ENCODE measurements around the gene TBC1D2.

The TBC1D2 gene

DNA sequence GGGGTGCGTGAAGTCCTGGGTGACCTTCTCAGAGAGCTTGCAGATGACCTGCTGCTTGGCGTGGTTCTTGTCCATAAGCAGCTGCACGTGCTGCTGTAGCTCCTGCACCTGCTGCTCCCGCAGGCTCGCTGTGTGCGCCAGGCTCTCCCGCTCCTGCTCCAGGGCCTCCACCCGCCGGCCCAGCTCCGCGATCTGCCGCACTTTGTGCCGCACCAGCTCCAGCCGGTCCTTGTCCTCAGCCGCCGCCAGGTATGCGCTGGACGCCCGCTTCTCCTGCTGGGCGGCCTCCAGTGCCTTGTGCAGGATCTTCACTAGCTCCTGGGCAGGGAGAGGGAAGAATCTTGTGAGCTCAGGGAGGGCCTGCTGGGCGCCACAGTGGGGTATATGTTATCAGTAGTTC is 34.5 kb downstream of the TBC1D2 start:
- no peak overlapping the region for H3K27ac ChIP-seq (ENCODE audit: insufficient read depth, low read length, poor library complexity, severe bottlenecking)
- no peaks in the 10 kb centered on the region for H3K9me3 ChIP-seq (ENCODE audit: control insufficient read depth, low read length)
- DNase-seq: no peak
- H3K36me3 ChIP-seq (ENCODE audit: control insufficient read depth, insufficient read depth, low read length): peaks cover 24% of the 10 kb centered on the region
- H3K4me3 ChIP-seq (ENCODE audit: insufficient read depth, low read depth, low read length, poor library complexity, severe bottlenecking): no peak overlapping the region
- H3K27me3 ChIP-seq (replicated peaks; ENCODE audit: control insufficient read depth, insufficient read depth, low read length, poor library complexity, severe bottlenecking): no peaks in the 10 kb centered on the region
- no peaks in the 10 kb centered on the region for H3K4me1 ChIP-seq (ENCODE audit: control insufficient read depth, insufficient read depth, low read length, poor library complexity, severe bottlenecking)

DNA sequence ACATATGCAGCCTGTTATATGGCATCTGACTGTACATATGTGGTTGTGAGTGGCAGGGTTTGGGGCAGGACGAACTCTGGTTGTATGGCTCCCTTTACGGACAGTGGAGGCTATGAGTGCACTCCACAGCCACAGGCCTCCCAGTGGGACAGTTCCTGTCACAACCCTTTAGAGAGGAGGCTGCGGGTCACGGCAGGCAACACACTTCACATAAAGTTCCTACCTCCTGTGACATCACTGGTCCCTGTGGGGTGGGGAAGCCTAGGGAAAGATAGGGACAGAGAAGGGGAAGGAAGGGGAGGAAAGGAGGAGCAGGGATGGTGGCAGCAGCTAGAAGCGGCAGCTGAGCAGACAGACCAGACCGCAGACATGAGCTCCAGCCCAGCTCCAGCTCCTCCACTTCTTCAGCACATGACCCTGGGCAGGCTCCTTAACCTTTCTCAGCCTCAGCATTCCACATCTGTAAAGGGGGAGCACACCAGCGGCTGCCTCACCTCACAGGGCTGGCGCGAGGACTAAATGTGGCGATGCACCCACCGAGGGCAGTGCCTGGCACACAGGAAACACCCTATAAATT is 35.6 kb downstream of the TBC1D2 start:
- Histone ChIP-seq H3K4me1 (ENCODE audit: control insufficient read depth, insufficient read depth, low read length, poor library complexity, severe bottlenecking) (no peaks in the 10 kb centered on the region), H3K27me3 (replicated peaks; ENCODE audit: control insufficient read depth, insufficient read depth, low read length, poor library complexity, severe bottlenecking) (no peaks in the 10 kb centered on the region), H3K4me3 (ENCODE audit: insufficient read depth, low read depth, low read length, poor library complexity, severe bottlenecking) (no peak overlapping the region), H3K27ac (ENCODE audit: insufficient read depth, low read length, poor library complexity, severe bottlenecking) (no peak overlapping the region), H3K36me3 (ENCODE audit: control insufficient read depth, insufficient read depth, low read length) (peaks cover 24% of the 10 kb centered on the region), H3K9me3 (ENCODE audit: control insufficient read depth, low read length) (no peaks in the 10 kb centered on the region)
- DNase-seq: no peak

DNA sequence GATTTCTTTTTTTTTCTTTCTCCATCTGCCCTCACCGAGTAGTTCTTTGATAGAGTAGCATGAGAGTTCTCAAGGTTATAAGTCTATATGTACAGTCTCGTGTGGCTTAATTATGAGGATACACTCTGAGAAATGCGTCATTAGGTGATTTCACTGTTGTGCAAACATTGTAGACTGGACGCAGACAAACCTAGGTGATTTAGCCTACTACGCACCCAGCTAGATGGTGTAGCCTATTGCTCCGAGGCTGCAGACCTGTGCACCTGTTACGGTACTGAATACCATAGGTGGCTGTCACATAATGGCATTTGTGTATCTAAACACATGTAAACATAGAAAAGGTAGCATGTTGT is 36.1 kb downstream of the TBC1D2 start:
- H3K27me3 ChIP-seq (replicated peaks; ENCODE audit: control insufficient read depth, insufficient read depth, low read length, poor library complexity, severe bottlenecking): no peaks in the 10 kb centered on the region
- no peak overlapping the region for H3K4me3 ChIP-seq (ENCODE audit: insufficient read depth, low read depth, low read length, poor library complexity, severe bottlenecking)
- DNase-seq: no peak
- no peaks in the 10 kb centered on the region for H3K4me1 ChIP-seq (ENCODE audit: control insufficient read depth, insufficient read depth, low read length, poor library complexity, severe bottlenecking)
- H3K27ac ChIP-seq (ENCODE audit: insufficient read depth, low read length, poor library complexity, severe bottlenecking): no peak overlapping the region
- H3K9me3 ChIP-seq (ENCODE audit: control insufficient read depth, low read length): no peaks in the 10 kb centered on the region
- peaks cover 24% of the 10 kb centered on the region for H3K36me3 ChIP-seq (ENCODE audit: control insufficient read depth, insufficient read depth, low read length)

DNA sequence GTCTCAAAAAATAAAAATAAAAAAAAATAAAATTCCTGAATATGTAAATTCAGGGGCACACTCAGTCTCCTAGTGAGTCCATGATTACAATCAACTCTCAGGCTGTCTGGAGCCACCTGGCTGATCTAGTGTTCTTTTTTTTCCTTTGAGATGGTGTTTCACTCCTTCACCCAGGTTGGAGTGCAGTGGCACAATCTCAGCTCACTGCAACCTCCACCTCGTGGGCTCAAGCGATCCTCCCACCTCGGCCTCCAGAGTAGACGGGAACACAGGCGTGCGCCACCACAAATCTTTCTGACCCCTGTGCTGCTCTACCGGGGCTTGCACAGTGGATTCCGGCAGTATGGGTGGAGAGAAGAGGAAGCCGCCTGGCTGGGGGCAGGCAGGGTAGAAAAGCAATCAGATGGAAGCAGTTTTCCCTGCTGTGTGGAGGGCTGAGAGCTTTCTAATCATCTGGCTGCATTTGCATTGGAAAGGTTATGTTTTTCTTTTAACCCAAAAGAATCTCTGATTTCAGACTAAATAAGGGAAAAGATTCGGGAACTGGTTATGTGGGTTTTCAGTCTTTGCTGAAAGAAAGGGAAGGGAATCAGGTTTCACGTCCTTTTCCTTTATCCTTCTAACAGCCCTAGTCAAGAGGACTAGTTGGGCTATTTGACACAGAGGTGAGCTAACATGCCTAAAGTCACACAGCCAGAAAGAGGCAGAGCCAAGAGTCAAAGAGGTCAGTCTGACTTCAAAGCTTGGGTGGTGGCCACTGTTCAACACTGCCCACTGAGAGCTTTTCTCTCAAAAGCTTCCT is 36.7 kb downstream of the TBC1D2 start:
- Histone ChIP-seq H3K36me3 (ENCODE audit: control insufficient read depth, insufficient read depth, low read length) (peaks cover 24% of the 10 kb centered on the region), H3K27ac (ENCODE audit: insufficient read depth, low read length, poor library complexity, severe bottlenecking) (no peak overlapping the region)

DNA sequence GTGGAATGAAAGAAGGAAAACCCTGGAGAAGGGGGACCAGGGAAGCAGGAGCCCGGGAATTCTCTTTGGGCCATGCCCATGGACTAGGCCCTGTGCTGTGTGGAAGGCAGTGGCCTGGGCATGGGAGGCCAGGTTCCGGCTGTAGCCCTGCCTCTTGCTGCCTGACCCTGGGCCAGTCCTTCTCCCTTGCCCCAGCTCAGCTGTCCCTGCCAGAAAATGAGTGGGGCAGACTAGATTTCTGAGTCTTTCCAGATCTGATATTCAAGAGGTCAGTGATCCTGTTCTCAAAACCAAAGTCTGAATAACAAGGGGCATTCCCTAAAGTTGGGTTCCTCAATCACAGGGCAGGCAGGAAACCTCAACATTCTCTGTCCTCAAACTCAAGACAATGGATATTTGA is 38.2 kb downstream of the TBC1D2 start:
- Histone ChIP-seq H3K36me3 (ENCODE audit: control insufficient read depth, insufficient read depth, low read length) (peaks cover 24% of the 10 kb centered on the region), H3K27me3 (replicated peaks; ENCODE audit: control insufficient read depth, insufficient read depth, low read length, poor library complexity, severe bottlenecking) (no peaks in the 10 kb centered on the region), H3K27ac (ENCODE audit: insufficient read depth, low read length, poor library complexity, severe bottlenecking) (no peak overlapping the region), H3K4me1 (ENCODE audit: control insufficient read depth, insufficient read depth, low read length, poor library complexity, severe bottlenecking) (no peaks in the 10 kb centered on the region), H3K9me3 (ENCODE audit: control insufficient read depth, low read length) (no peaks in the 10 kb centered on the region), H3K4me3 (ENCODE audit: insufficient read depth, low read depth, low read length, poor library complexity, severe bottlenecking) (no peak overlapping the region)
- no peak for DNase-seq

More for the DNA sequence above, 36.7 kb downstream of the TBC1D2 start:
- DNase-seq: no peak
- Histone ChIP-seq H3K9me3 (ENCODE audit: control insufficient read depth, low read length) (no peaks in the 10 kb centered on the region), H3K4me1 (ENCODE audit: control insufficient read depth, insufficient read depth, low read length, poor library complexity, severe bottlenecking) (no peaks in the 10 kb centered on the region), H3K27me3 (replicated peaks; ENCODE audit: control insufficient read depth, insufficient read depth, low read length, poor library complexity, severe bottlenecking) (no peaks in the 10 kb centered on the region), H3K4me3 (ENCODE audit: insufficient read depth, low read depth, low read length, poor library complexity, severe bottlenecking) (no peak overlapping the region)

DNA sequence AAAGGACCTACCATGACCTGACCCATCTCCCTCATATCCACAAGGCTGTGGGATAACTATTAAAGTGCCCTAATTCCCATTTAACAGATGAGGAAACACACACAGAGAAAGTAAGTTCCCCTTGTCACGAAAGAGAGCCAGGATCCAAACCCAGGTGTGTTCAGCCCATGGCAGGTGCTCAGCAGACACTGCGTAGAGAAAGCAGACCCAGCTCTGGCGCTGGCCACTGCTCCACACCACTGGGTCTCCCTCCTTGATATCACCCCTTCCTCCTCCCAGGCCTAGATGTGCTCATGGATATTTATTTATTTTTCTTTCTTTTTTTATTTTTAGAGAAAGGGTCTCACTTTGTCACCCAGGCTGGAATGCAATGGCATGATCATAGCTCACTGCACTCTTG is 39.1 kb downstream of the TBC1D2 start:
- Histone ChIP-seq H3K9me3 (ENCODE audit: control insufficient read depth, low read length) (no peaks in the 10 kb centered on the region), H3K36me3 (ENCODE audit: control insufficient read depth, insufficient read depth, low read length) (peaks cover 21% of the 10 kb centered on the region), H3K27ac (ENCODE audit: insufficient read depth, low read length, poor library complexity, severe bottlenecking) (no peak overlapping the region), H3K4me3 (ENCODE audit: insufficient read depth, low read depth, low read length, poor library complexity, severe bottlenecking) (no peak overlapping the region), H3K27me3 (replicated peaks; ENCODE audit: control insufficient read depth, insufficient read depth, low read length, poor library complexity, severe bottlenecking) (no peaks in the 10 kb centered on the region), H3K4me1 (ENCODE audit: control insufficient read depth, insufficient read depth, low read length, poor library complexity, severe bottlenecking) (no peaks in the 10 kb centered on the region)
- DNase-seq: no peak

DNA sequence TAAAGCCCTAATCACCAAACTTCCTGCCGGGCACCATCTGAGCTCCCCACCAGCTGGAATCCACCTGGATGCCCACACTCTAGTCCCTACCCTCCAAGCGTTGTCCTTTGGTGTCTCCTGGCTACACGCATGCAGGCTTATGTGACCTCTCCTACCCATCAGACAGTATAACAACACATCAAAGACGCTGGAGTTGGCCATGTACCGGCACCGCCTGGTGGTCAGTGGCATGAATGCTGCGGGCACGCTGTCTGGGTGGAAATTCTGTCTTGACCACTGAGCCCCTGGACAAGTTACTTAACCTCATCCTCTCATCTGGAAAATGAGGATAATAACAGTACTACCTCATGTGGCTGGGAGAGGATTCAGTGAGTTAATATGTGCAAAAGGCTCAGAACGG is 39.6 kb downstream of the TBC1D2 start:
- no peak overlapping the region for H3K27ac ChIP-seq (ENCODE audit: insufficient read depth, low read length, poor library complexity, severe bottlenecking)
- H3K4me1 ChIP-seq (ENCODE audit: control insufficient read depth, insufficient read depth, low read length, poor library complexity, severe bottlenecking): no peaks in the 10 kb centered on the region
- DNase-seq: no peak
- H3K4me3 ChIP-seq (ENCODE audit: insufficient read depth, low read depth, low read length, poor library complexity, severe bottlenecking): no peak overlapping the region
- H3K9me3 ChIP-seq (ENCODE audit: control insufficient read depth, low read length): no peaks in the 10 kb centered on the region
- H3K36me3 ChIP-seq (ENCODE audit: control insufficient read depth, insufficient read depth, low read length): peaks cover 15% of the 10 kb centered on the region
- no peaks in the 10 kb centered on the region for H3K27me3 ChIP-seq (replicated peaks; ENCODE audit: control insufficient read depth, insufficient read depth, low read length, poor library complexity, severe bottlenecking)

DNA sequence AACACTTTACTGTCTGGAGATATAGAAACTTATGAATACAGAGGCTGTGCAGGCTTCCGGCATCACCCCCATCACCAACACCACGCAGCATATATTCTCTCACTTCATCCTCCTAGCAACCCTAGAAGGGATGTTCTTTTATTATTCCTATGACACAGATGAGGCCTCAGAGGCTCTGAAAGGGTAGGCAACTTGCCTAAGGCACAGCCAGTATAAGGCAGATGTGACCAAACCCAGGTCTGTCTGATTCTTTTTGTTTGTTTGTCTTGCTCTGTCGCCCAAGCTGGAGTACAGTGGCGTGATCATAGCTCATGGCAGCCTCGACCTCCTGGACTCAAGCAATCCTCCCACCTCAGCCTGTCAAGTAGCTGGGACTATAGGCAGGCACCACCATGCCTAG is 40.2 kb downstream of the TBC1D2 start:
- H3K27ac ChIP-seq (ENCODE audit: insufficient read depth, low read length, poor library complexity, severe bottlenecking): no peak overlapping the region

DNA sequence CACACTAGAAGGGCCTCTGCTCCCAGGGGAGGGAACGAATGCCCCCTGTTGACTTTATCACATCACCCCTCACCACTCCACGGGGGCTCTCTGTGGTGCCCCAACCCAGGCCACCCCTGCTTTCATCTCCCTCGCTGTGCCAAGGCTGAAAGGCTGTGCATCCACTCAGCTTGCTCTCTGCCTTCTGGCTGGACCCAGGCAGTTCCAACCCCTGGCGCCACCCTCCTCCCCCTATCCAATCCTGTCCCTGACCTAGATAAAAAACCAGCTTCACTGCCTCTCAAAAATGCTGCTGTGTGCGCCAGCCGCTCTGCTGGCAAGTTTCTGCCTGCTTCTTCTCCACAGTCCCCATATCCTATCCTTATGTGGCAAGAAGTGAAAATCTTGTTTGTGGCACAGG is 40.6 kb downstream of the TBC1D2 start:
- no peak overlapping the region for H3K4me3 ChIP-seq (ENCODE audit: insufficient read depth, low read depth, low read length, poor library complexity, severe bottlenecking)
- no peaks in the 10 kb centered on the region for H3K9me3 ChIP-seq (ENCODE audit: control insufficient read depth, low read length)
- no peaks in the 10 kb centered on the region for H3K4me1 ChIP-seq (ENCODE audit: control insufficient read depth, insufficient read depth, low read length, poor library complexity, severe bottlenecking)
- no peak for DNase-seq
- no peak overlapping the region for H3K27ac ChIP-seq (ENCODE audit: insufficient read depth, low read length, poor library complexity, severe bottlenecking)
- H3K36me3 ChIP-seq (ENCODE audit: control insufficient read depth, insufficient read depth, low read length): peaks cover 6% of the 10 kb centered on the region
- no peaks in the 10 kb centered on the region for H3K27me3 ChIP-seq (replicated peaks; ENCODE audit: control insufficient read depth, insufficient read depth, low read length, poor library complexity, severe bottlenecking)

More for the DNA sequence above, 40.2 kb downstream of the TBC1D2 start:
- Histone ChIP-seq H3K9me3 (ENCODE audit: control insufficient read depth, low read length) (no peaks in the 10 kb centered on the region), H3K4me3 (ENCODE audit: insufficient read depth, low read depth, low read length, poor library complexity, severe bottlenecking) (no peak overlapping the region), H3K36me3 (ENCODE audit: control insufficient read depth, insufficient read depth, low read length) (peaks cover 9% of the 10 kb centered on the region), H3K4me1 (ENCODE audit: control insufficient read depth, insufficient read depth, low read length, poor library complexity, severe bottlenecking) (no peaks in the 10 kb centered on the region), H3K27me3 (replicated peaks; ENCODE audit: control insufficient read depth, insufficient read depth, low read length, poor library complexity, severe bottlenecking) (no peaks in the 10 kb centered on the region)
- no peak for DNase-seq

DNA sequence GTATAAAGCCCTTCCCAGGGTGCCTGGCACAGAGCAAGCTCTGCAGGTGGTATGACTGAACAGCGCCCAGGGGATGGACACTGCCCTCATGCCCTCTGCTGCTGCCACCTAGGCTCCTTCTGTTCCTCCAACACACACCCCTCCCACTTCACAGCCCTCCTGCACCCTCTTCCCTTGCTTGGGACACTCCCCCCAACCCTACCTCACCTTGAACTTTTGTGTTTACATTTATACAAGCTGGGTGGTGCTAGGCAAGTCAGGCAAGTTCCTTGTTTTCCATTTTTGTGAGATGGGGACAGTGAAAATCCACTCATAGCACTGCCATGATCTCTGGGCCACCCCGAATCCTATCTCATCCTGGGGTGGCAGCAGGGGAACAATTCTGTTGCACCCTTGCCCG is 44.2 kb downstream of the TBC1D2 start:
- no peaks in the 10 kb centered on the region for H3K4me1 ChIP-seq (ENCODE audit: control insufficient read depth, insufficient read depth, low read length, poor library complexity, severe bottlenecking)
- H3K27ac ChIP-seq (ENCODE audit: insufficient read depth, low read length, poor library complexity, severe bottlenecking): no peak overlapping the region
- no peaks in the 10 kb centered on the region for H3K27me3 ChIP-seq (replicated peaks; ENCODE audit: control insufficient read depth, insufficient read depth, low read length, poor library complexity, severe bottlenecking)
- no peak overlapping the region for H3K4me3 ChIP-seq (ENCODE audit: insufficient read depth, low read depth, low read length, poor library complexity, severe bottlenecking)
- no peaks in the 10 kb centered on the region for H3K9me3 ChIP-seq (ENCODE audit: control insufficient read depth, low read length)
- no peaks in the 10 kb centered on the region for H3K36me3 ChIP-seq (ENCODE audit: control insufficient read depth, insufficient read depth, low read length)
- DNase-seq: no peak
